Measurements from ENCODE around the gene ZFP14. TPM values are rescaled to one million over a fixed set of nuclear protein-coding genes. Genes with fewer than 3 reads are reported as not detected.

ZFP14 gene
- total RNA-seq, 1 donor from 2014 or later = 19.2 TPM

Other genes with a start within 250 kb of the ZFP14 start
- 427 and 435 TPM in 2 replicates for gene CAPNS1, start 239.1 kb downstream of the ZFP14 start, total RNA-seq
- gene COX7A1, start 226.8 kb downstream of the ZFP14 start, total RNA-seq = not detected in 2 replicates
- gene ZNF565, start 164.5 kb downstream of the ZFP14 start, total RNA-seq = 8.2 and 9.0 TPM in 2 replicates
- gene ZNF146, start 164.1 kb downstream of the ZFP14 start, total RNA-seq = 99.0 and 101 TPM in 2 replicates
- gene ZFP82, start 39.4 kb upstream of the ZFP14 start, total RNA-seq = 15.4 and 16.4 TPM in 2 replicates
- 23.2 and 24.7 TPM in 2 replicates for gene ZNF566, start 110.4 kb upstream of the ZFP14 start, total RNA-seq
- gene ZNF260, start 149.1 kb upstream of the ZFP14 start, total RNA-seq = 38.3 and 45.4 TPM in 2 replicates
- gene ZNF529, start 194.1 kb upstream of the ZFP14 start, total RNA-seq = 19.7 and 24.3 TPM in 2 replicates
- 21.4 and 21.6 TPM in 2 replicates for gene ZNF382, start 226.1 kb upstream of the ZFP14 start, total RNA-seq

All from progenitor cell of endocrine pancreas (in vitro differentiated cells).